Tibial artery (tissue), 4 donors: ENCODE data around the gene HOXD8.

Experiments
- DNase-seq, 2 donors: peaks; one replicate each; pipeline ENCODE4 v3.0.0-alpha.2; 2019
- H3K27ac ChIP-seq, 2 donors: fragments of 200-600 bp; sonication (generic) in 1 of 2; 1 replicate in 1 of 2; 2 replicates in 1 of 2; pipeline ENCODE4 v1.5.1; 2018 to 2019; ENCODE audit warnings: mild to moderate bottlenecking in 1 of 2
- H3K27me3 ChIP-seq, 2 donors: fragments of 200-600 bp; sonication (generic) in 1 of 2; one replicate each; pipeline versions ENCODE4 v1.5.1 to v1.6.0; 2016 to 2019
- H3K36me3 ChIP-seq, 3 donors: fragments of 200-600 bp; sonication (generic) in 2 of 3; one replicate each; pipeline ENCODE4 v1.5.1; 2016 to 2019; ENCODE audit warnings: mild to moderate bottlenecking in 2 of 3
- H3K4me1 ChIP-seq, 4 donors: fragments of 200-600 bp; sonication (generic) in 2 of 4; 1 replicate in 3 of 4; 2 replicates in 1 of 4; pipeline ENCODE4 v1.5.1; 2016 to 2019
- H3K4me3 ChIP-seq, 2 donors: fragments of 200-600 bp; sonication (generic) in 1 of 2; 1 replicate in 1 of 2; 2 replicates in 1 of 2; pipeline ENCODE4 v1.5.1; 2018 to 2019; ENCODE audit warnings: mild to moderate bottlenecking in 2 of 2
- H3K9me3 ChIP-seq, 3 donors: fragments of 200-600 bp; sonication (generic) in 1 of 3; one replicate each; pipeline ENCODE4 v1.5.1; 2016 to 2019
- intact Hi-C: fragments of 100-400 bp; cut with DNase I; formaldehyde crosslinking; loops from one replicate; pipeline ENCODE4 v1.15.0; 2023; ENCODE audit warnings: low total_unique reads
- TF ChIP-seq, protein P1 (sequence below), 2 experiments: fragments of 200-600 bp in 1 of 2; fragments of 450-650 bp in 1 of 2; IDR thresholded peaks; one replicate each; pipeline ENCODE4 v1.5.1; 2017 to 2019; ENCODE audit warnings: antibody characterized with exemption in 2 of 2, mild to moderate bottlenecking in 1 of 2, moderate library complexity in 1 of 2

HOXD8 gene

DNA sequence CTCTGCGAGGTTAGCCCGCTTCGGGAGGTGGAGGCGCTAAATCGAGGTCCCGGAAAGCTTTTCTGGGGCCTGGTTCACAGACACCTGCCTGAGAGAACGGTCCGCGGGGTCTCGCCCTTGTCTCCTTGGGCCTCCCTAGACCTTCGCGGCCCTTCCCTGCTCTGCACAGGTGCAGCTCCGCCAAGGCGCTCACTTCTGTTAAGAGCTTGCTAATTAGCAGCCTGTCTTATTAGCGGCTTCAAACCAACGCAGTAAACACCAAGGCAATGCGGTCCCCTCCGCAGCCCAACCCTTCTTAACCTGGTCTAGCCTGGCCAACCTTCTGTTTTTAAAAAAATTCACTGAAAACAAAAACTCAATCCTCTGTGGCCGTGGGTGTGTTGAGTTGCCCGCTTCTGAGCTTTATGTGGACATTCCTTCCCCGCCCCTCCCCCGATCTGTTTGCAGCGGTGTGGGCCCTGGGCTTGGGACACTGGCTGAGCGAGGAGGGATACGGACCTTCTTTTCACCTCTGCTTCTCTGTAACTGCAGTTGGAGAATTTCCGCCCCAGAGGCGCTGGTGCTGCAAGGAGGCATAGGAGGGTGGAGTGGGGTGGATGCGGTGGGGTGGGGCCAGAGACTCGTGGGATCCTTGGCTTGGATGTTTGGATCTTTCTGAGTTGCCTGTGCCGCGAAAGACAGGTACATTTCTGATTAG is 18.4 kb downstream of the HOXD8 start:
- peaks cover 0 to 58% of the 10 kb centered on the region in 2 donors for H3K27me3 ChIP-seq
- DNase-seq: no peak

DNA sequence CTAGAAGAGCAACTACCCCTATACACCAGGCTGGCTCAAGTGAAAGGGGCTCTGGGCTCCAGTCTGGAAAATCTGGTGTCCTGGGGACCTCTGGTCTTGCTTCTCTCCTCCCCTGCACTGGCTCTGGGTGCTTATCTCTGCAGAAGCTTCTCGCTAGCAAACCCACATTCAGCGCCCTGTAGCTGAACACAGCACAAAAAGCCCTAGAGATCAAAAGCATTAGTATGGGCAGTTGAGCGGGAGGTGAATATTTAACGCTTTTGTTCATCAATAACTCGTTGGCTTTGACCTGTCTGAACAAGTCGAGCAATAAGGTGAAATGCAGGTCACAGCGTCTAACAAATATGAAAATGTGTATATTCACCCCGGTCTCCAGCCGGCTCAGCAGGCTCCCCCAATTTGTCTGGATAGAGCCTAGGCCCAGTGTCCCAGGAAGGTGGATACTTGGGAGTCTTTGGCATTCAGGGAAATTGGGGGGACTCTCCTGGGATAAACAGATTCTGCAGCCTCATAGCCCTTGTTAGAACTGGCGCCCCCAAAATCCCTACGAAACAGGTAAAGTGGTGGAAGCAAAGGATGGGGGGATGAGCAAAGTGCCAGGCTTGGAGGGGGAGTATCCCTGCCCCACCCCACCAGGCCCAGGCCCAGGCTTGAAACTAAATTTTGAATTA is 19.4 kb downstream of the HOXD8 start:
- intact Hi-C loops: no loop called here
- TF ChIP-seq, protein P1, sequence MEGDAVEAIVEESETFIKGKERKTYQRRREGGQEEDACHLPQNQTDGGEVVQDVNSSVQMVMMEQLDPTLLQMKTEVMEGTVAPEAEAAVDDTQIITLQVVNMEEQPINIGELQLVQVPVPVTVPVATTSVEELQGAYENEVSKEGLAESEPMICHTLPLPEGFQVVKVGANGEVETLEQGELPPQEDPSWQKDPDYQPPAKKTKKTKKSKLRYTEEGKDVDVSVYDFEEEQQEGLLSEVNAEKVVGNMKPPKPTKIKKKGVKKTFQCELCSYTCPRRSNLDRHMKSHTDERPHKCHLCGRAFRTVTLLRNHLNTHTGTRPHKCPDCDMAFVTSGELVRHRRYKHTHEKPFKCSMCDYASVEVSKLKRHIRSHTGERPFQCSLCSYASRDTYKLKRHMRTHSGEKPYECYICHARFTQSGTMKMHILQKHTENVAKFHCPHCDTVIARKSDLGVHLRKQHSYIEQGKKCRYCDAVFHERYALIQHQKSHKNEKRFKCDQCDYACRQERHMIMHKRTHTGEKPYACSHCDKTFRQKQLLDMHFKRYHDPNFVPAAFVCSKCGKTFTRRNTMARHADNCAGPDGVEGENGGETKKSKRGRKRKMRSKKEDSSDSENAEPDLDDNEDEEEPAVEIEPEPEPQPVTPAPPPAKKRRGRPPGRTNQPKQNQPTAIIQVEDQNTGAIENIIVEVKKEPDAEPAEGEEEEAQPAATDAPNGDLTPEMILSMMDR (IDR thresholded peaks at IDR 0.05): no peak
- Histone ChIP-seq H3K36me3 (peaks cover 8 to 30% (median 15%) of the 10 kb centered on the region in 3 donors), H3K4me3 (no peak overlapping the region), H3K27ac (no peak overlapping the region), H3K27me3 (peaks cover 0 to 61% of the 10 kb centered on the region in 2 donors), H3K4me1 (no peaks in the 10 kb centered on the region), H3K9me3 (no peaks in the 10 kb centered on the region)
- DNase-seq: no peak

More for the DNA sequence above, 18.4 kb downstream of the HOXD8 start:
- H3K27ac ChIP-seq: no peak overlapping the region
- H3K4me1 ChIP-seq: no peaks in the 10 kb centered on the region
- peaks cover 5 to 21% (median 8%) of the 10 kb centered on the region in 3 donors for H3K36me3 ChIP-seq
- TF ChIP-seq, protein P1 (IDR thresholded peaks at IDR 0.05): no peak
- no peak overlapping the region for H3K4me3 ChIP-seq
- intact Hi-C loops: no loop called here
- H3K9me3 ChIP-seq: no peaks in the 10 kb centered on the region

DNA sequence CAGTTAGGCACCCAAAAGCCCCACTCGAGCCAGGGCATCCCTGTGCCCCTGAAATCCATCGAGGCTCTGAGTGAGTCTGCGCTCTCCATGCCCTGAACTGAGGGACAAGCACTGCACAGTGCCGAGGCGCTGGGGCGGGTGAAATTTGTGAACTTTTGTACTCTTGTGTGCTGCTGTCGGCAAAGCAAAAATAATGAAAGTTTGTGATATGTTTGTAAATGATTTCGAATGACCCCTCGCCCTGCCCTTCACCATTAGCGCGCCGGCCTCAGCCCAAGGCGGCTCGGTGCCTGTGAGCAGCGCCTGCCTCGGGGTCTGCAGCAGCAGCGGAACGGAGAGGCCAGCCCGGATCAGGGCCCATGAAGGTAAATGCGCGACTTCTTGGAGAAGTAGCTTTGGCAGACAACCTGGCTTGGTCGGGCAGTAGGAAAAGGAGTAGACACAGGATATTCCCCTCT is 20.0 kb downstream of the HOXD8 start:
- intact Hi-C loops: no loop called here
- H3K27ac ChIP-seq: no peak overlapping the region

DNA sequence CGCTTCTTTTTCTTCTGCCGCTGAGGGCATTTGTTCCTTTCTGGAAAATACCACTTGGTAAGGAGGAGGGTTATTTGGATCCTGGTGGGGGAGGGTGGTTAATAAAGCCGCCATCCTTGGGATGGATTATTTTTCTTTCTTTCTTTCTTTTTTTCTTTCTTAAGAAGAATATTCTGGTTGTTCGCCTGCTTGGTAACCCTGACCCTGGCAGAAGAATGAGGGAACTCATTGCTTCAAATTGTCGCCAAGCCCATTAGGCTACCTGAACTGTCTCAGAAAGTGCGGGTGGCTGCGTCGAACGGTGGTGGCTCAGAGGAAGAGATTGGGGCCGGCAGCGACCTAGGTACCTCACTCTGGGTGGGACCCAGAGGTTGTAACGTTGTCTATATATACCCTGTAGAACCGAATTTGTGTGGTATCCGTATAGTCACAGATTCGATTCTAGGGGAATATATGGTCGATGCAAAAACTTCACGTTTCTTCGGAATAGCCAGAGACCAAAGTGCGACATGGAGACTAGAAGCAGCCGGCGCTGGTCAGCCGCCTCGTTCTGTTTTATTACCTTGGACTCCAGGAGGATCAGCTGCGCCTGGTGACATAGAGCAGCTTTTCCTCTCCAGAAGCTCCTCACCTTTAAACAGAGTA is 20.6 kb downstream of the HOXD8 start:
- Histone ChIP-seq H3K4me3 (no peak overlapping the region), H3K4me1 (no peaks in the 10 kb centered on the region), H3K27ac (no peak overlapping the region), H3K9me3 (no peaks in the 10 kb centered on the region), H3K36me3 (peaks cover 8 to 35% (median 15%) of the 10 kb centered on the region in 3 donors), H3K27me3 (peaks cover 0 to 66% of the 10 kb centered on the region in 2 donors)
- DNase-seq: no peak
- intact Hi-C loops: loop anchor here (10.0 kb wide), 1 partner anchor 105 kb away; no protein-coding TSS in a partner anchor
- TF ChIP-seq, protein P1 (IDR thresholded peaks at IDR 0.05): no peak

More for the DNA sequence above, 20.0 kb downstream of the HOXD8 start:
- no peak for DNase-seq
- Histone ChIP-seq H3K27me3 (peaks cover 0 to 62% of the 10 kb centered on the region in 2 donors), H3K4me3 (no peak overlapping the region), H3K36me3 (peaks cover 8 to 31% (median 15%) of the 10 kb centered on the region in 3 donors), H3K4me1 (no peaks in the 10 kb centered on the region), H3K9me3 (no peaks in the 10 kb centered on the region)
- TF ChIP-seq, protein P1 (IDR thresholded peaks at IDR 0.05): no peak

DNA sequence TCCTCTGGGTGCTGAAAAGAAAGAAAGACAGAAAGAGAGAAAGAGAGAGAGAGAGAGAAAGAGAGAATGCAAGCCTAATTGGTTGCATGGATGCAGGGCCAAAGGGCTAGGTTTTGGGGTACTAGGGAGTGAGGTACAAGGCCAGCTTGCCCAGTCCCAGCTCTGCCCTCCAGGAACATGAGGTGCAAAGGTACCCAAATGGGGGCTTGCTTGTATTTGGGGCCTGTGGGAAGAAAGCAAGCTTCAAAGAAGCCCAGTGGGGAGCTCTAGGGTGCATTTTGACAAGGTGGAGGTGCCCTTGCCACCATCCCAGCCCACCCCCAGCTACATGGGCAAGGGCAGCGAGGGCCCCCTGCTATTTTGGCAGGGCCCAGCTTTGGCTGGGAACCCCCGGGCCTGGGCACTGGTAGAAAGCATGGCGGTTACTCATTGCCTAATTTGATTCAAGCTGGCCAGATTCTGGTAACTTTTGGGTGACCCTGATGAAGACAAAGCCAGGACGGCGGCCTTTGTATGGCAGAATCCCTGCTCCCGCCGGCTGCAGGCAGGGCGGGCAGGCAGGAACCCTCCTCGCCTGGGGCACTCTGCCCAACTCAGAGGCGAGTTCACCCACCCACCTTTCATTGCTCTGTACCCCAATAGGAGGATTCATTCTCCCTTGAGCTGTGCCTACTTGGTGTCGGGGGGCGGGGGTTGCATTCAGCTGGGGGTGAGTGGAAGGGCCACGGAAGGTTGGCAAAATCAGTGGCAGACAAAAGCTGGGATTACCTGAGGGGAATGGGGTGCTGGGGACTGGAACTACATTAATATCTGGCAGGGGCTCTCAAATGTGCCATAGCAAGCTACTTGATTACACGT is 21.3 kb downstream of the HOXD8 start:
- no peaks in the 10 kb centered on the region for H3K4me1 ChIP-seq
- H3K9me3 ChIP-seq: no peaks in the 10 kb centered on the region
- H3K27me3 ChIP-seq: peaks cover 0 to 64% of the 10 kb centered on the region in 2 donors
- intact Hi-C loops: loop anchor here (10.0 kb wide), 1 partner anchor 104 kb away; no protein-coding TSS in a partner anchor
- DNase-seq: no peak
- TF ChIP-seq, protein P1 (IDR thresholded peaks at IDR 0.05): no peak
- H3K4me3 ChIP-seq: no peak overlapping the region
- H3K36me3 ChIP-seq: peaks cover 8 to 41% (median 15%) of the 10 kb centered on the region in 3 donors
- H3K27ac ChIP-seq: no peak overlapping the region
